Mesodermal cell (in vitro differentiated cells): ENCODE measurements around the gene CA10.

Experiments
- H3K27ac ChIP-seq: 2 replicates; pipeline ENCODE4 v1.7.0; 2013; ENCODE audit warnings: mild to moderate bottlenecking, low read depth, low read length, moderate library complexity; ENCODE audit not compliant: severe bottlenecking
- H3K36me3 ChIP-seq: 2 replicates; pipeline ENCODE4 v1.7.1; 2013; ENCODE audit warnings: mild to moderate bottlenecking, low read length, moderate library complexity; ENCODE audit not compliant: control insufficient read depth, insufficient read depth
- H3K4me1 ChIP-seq: one replicate; pipeline ENCODE4 v1.7.1; 2013; ENCODE audit warnings: mild to moderate bottlenecking, low read length; ENCODE audit not compliant: insufficient read depth, control insufficient read depth, poor library complexity, severe bottlenecking
- H3K4me3 ChIP-seq: 2 replicates; pipeline ENCODE4 v1.7.0; 2013; ENCODE audit warnings: low read length, control low read depth, mild to moderate bottlenecking; ENCODE audit not compliant: insufficient read depth, poor library complexity, severe bottlenecking; ENCODE audit errors: extremely low read depth
- H3K9me3 ChIP-seq: 2 replicates; pipeline ENCODE4 v1.7.1; 2013; ENCODE audit warnings: mild to moderate bottlenecking, low read length, moderate library complexity; ENCODE audit not compliant: control insufficient read depth
- WGBS, 2 experiments: methylation state at CpG; one replicate each; pipeline ENCODE4 v1.1.5; 2013; ENCODE audit warnings: missing lambda C conversion rate in 2 of 2; ENCODE audit not compliant: insufficient coverage in 2 of 2; 5-methylcytosine and 5-hydroxymethylcytosine counted together

The CA10 gene

GRCh38 chr17:52145476-52145875 lies 13.0 kb downstream of the CA10 start:
- Histone ChIP-seq H3K4me1 (no peaks in the 10 kb centered on the region), H3K4me3 (no peak overlapping the region), H3K36me3 (no peaks in the 10 kb centered on the region), H3K9me3 (peaks cover 4% of the 10 kb centered on the region), H3K27ac (peak overlapping the region; percentile 10)

- no peaks in the 10 kb centered on the region for H3K36me3 ChIP-seq
- WGBS, 2 experiments, result 13 to 17% methylated on average over 1 of the region's 1 CpG
Observed at GRCh38 chr17:52143542-52143941, 15.0 kb downstream of the CA10 start.

GRCh38 chr17:52140601-52141000 lies 17.9 kb downstream of the CA10 start:
- peaks cover 4% of the 10 kb centered on the region for H3K9me3 ChIP-seq
- H3K4me1 ChIP-seq, result no peaks in the 10 kb centered on the region
- no peak overlapping the region for H3K4me3 ChIP-seq
- H3K27ac ChIP-seq, result no peak overlapping the region
- 84 to 90% methylated on average over 2 to 3 of the region's 3 CpGs for WGBS, 2 experiments
- no peaks in the 10 kb centered on the region for H3K36me3 ChIP-seq

More at GRCh38 chr17:52143542-52143941, 15.0 kb downstream of the CA10 start:
- H3K4me1 ChIP-seq, result no peaks in the 10 kb centered on the region
- H3K4me3 ChIP-seq, result no peak overlapping the region
- H3K27ac ChIP-seq, result no peak overlapping the region
- peaks cover 4% of the 10 kb centered on the region for H3K9me3 ChIP-seq

GRCh38 chr17:52138752-52139151 lies 19.8 kb downstream of the CA10 start:
- Histone ChIP-seq H3K4me3 (no peak overlapping the region), H3K4me1 (no peaks in the 10 kb centered on the region), H3K9me3 (peaks cover 8% of the 10 kb centered on the region), H3K36me3 (no peaks in the 10 kb centered on the region), H3K27ac (no peak overlapping the region)
- WGBS, 2 experiments, result 86 to 90% methylated on average over 2 to 4 of the region's 4 CpGs

GRCh38 chr17:52138350-52138749 lies 20.2 kb downstream of the CA10 start:
- no peak overlapping the region for H3K27ac ChIP-seq
- no peaks in the 10 kb centered on the region for H3K36me3 ChIP-seq
- no peaks in the 10 kb centered on the region for H3K4me1 ChIP-seq
- no peak overlapping the region for H3K4me3 ChIP-seq
- H3K9me3 ChIP-seq, result peaks cover 8% of the 10 kb centered on the region

GRCh38 chr17:52136166-52136565 lies 22.3 kb downstream of the CA10 start:
- H3K9me3 ChIP-seq, result peaks cover 4% of the 10 kb centered on the region
- WGBS, 2 experiments, result 55 to 63% methylated on average over 4 to 5 of the region's 6 CpGs
- H3K36me3 ChIP-seq, result no peaks in the 10 kb centered on the region
- H3K27ac ChIP-seq, result no peak overlapping the region
- no peak overlapping the region for H3K4me3 ChIP-seq
- no peaks in the 10 kb centered on the region for H3K4me1 ChIP-seq

GRCh38 chr17:52134641-52135040 lies 23.9 kb downstream of the CA10 start:
- Histone ChIP-seq H3K36me3 (no peaks in the 10 kb centered on the region), H3K4me3 (no peak overlapping the region), H3K4me1 (no peaks in the 10 kb centered on the region), H3K27ac (no peak overlapping the region), H3K9me3 (peaks cover 4% of the 10 kb centered on the region)
- 60 to 83% methylated on average over 1 of the region's 1 CpG for WGBS, 2 experiments

- Histone ChIP-seq H3K27ac (no peak overlapping the region), H3K4me1 (peaks cover 8% of the 10 kb centered on the region), H3K9me3 (no peaks in the 10 kb centered on the region), H3K4me3 (no peak overlapping the region), H3K36me3 (no peaks in the 10 kb centered on the region)
- WGBS, 2 experiments, result 88 to 100% methylated on average over 1 of the region's 2 CpGs
Observed at GRCh38 chr17:52128721-52129120, 29.8 kb downstream of the CA10 start.

GRCh38 chr17:52124993-52125392 lies 33.5 kb downstream of the CA10 start:
- Histone ChIP-seq H3K9me3 (no peaks in the 10 kb centered on the region), H3K36me3 (no peaks in the 10 kb centered on the region), H3K4me3 (no peak overlapping the region), H3K4me1 (peaks cover 8% of the 10 kb centered on the region), H3K27ac (no peak overlapping the region)
- 58 to 87% methylated on average over 3 to 7 of the region's 7 CpGs for WGBS, 2 experiments

- no peak overlapping the region for H3K27ac ChIP-seq
- no peaks in the 10 kb centered on the region for H3K9me3 ChIP-seq
- no peaks in the 10 kb centered on the region for H3K36me3 ChIP-seq
- H3K4me3 ChIP-seq, result no peak overlapping the region
- H3K4me1 ChIP-seq, result peaks cover 8% of the 10 kb centered on the region
Observed at GRCh38 chr17:52124561-52124960, 34.0 kb downstream of the CA10 start.

- no peaks in the 10 kb centered on the region for H3K36me3 ChIP-seq
- H3K9me3 ChIP-seq, result peaks cover 6% of the 10 kb centered on the region
- no peak overlapping the region for H3K4me3 ChIP-seq
- 90% methylated on average over 2 of the region's 2 CpGs; no CpG with 5 or more reads in 1 of the 2 experiments for WGBS, 2 experiments
- no peak overlapping the region for H3K27ac ChIP-seq
- no peaks in the 10 kb centered on the region for H3K4me1 ChIP-seq
Observed at GRCh38 chr17:52120465-52120864, 38.0 kb downstream of the CA10 start.
